GM19035 (cell line): Measurements from ENCODE around the gene LBP.
"Not testable (repeated sequence)": the region's sequence is repeated elsewhere in the genome, so short reads cannot be mapped to it uniquely, and the experiment has no call there.

Source experiments
- ATAC-seq: cut with Tn5 transposase; IDR thresholded peaks from one replicate; pipeline ENCODE4 v1.9.1; 2021; ENCODE audit not compliant: unreplicated experiment

LBP gene

DNA sequence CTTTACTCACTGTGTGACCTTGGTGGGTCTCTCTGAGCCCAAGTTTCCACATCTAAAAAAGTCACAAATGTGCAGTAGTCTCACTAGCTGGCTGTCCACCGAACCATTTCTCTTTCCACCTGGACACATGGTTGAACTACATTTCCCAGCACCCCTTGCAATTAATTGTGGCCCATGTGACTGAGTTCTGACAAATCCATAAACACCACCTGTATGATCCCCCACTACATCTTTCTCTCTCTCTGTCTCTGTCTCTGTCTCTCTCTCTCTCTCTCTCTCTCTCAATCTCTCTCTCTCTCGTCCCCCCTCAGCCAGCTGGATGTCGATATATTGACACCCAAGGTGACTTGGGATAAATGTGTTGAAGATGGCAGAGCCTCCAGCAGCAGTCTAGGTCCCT is 46.1 kb downstream of the LBP start:
- no peak for ATAC-seq

DNA sequence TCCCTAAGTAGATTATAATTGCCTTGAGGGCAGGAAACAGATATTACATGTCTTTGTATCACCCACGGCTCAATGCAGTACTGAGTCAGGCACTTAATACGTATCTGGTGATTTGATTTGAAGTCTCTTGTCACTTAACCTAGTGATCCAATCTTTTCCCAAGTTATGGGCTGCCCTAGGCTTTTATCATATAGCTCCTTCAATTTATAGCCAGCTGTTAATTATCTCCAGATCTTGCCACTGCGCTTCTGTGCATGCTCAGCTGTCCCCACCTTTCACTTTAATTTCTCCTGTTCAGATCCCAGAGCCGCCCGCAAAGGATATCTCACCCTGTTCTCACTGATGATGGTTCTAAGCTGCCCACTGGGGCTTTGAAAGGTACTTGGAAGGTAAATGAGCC is 47.0 kb downstream of the LBP start:
- no peak for ATAC-seq

DNA sequence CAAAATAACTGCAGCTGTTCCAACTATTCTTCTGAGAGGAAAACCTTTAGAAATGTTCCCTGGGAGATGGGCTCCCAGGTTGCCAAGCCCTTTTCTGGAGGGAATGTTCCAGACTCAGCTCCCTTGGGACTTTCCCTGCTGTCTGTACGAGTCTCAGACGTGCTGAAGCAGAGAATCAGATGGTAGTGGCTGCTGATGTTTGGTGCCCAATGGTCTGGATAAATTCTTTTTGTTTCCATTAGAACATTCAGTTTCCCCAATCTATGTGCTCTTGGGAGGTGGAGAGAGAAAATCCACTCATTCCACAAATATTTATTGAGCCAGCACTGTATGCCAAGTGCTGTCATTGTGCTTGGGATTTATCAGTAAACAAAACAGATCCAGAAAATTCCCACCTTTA is 48.9 kb downstream of the LBP start:
- ATAC-seq: no peak

DNA sequence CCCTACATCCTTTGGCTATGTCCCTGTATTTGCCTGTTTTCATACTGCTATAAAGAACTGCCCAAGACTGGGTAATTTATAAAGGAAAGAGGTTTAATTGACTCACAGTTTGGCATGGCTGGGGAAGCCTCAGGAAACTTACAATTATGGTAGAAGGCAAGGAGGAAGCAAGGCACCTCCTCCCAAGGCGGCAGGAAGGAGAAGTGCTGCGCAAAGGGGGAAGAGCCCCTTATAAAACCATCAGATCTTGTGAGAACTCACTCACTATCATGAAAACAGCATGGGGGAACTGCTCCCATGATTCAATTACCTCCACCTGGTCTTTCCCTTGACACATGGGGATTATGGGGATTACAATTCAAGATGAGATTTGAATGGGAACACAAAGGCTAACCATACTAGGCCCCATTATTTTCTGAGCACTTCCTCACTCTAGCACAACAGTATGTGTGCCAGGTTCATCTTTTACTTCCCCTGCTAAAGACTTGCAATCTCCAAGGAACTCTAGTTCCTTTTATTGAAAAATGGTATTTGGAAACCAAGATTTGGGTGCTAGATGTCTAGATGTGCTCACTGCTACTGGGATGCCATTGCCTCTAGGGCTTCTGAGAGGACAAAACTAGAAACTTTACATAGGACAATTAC is 49.6 kb downstream of the LBP start:
- ATAC-seq: not testable (repeated sequence)

DNA sequence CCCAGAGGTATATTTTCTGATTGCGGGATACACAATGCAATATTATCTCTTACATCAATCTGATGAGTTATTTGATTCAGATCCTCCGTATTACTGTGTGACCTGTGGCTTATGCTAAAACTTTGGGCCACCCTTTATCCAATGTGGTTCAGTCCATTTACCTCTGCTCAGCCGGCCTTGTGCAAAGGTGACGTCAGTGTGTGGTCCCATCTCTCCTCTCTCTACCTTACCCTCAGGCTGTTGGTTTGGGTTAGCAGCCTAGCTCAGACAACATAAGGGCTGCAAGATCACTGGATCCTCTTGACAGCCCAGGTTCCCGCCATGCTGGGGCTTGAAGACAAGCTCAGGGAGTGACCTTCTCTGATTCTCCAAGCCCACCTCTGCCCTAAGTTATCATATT is 55.8 kb downstream of the LBP start:
- no peak for ATAC-seq

DNA sequence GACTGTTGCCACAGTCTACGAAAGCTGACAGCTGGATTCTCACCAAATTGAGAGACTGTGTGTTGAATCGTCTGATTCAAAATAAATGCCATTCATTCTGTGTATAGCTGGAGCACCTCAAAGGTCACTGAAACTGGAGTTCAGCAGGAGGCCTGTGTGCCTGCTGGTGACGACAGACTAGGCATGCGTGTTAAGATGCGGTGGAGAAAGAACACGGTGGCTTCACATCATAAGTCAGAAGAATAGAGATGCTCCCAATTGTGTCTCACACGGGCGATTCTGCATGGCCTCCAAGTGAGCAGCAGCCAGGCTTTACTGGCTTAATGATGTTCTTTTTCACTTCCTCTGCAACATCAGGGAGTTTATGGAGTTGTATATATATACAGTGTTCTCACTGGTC is 56.5 kb downstream of the LBP start:
- ATAC-seq: no peak

DNA sequence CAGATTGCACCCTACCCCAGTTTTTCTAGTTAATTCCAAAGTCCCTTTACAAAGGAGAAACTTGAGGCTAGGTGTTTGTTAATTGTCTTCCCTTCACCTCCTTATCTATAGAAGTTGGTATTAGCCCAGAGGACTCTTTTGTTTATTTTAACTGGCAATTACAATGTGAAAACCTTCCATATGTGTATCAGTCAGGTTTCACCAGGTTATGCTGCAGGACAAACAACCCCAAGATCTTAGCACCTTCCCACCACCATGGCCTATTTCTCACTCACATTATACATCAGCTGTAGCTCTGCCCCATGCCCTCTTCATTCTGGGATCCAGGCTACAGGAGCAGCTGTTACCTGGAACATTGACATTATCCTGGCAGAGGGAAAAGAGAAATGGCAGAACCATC is 57.7 kb downstream of the LBP start:
- no peak for ATAC-seq

DNA sequence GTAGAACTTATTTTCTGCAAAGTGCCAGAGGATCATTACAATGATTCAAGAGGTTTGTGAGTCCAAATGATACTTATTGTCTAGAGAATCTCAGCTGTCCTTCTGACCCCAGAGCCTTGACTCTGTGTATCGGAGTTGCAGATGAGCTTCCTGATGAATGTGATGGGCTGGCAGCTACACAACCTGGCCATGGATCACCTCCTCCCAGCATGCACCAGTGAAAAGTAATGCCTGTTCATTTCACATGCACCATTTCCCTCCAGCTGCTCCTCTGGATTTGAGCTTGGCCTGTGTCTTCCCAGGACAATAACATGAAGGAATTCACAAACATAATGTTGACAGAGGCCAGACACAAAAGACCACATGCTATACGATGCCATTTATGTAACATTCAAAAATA is 58.9 kb downstream of the LBP start:
- no peak for ATAC-seq

DNA sequence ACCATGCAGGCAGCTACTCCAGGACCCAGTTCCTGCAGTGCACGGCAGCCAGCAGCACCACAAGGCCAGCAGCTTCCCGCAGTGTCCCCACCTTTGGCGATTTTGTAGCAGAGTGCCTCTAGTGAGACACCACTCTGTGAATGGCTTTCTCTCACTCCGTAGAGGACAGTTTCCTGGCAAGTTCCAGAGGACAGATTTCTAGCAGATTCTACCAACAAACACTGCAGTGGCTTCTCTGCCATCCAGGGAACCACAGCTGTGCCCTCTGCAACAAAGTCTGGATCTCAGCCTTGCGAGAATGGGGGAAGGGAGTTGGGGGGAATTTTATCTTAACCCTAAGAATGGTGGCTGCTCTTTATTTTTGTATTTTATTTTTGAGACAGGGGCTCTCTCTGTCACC is 60.2 kb downstream of the LBP start:
- ATAC-seq: no peak

DNA sequence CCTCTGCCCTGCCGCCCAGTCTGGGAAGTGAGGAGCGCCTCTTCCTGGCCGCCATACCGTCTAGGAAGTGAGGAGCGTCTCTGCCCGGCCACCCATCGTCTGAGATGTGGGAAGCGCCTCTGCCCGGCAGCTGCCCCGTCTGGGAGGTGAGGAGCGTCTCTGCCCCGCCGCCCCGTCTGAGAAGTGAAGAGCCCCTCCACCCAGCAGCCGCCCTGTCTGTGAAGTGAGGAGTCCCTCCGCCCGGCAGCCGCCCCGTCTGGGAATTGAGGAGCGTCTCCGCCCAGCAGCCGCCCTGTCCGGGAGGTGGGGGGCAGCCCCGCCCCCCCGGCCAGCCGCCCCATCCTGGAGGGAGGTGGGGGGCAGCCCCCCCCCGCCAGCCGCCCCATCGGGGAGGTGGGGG is 61.0 kb downstream of the LBP start:
- ATAC-seq: no peak

DNA sequence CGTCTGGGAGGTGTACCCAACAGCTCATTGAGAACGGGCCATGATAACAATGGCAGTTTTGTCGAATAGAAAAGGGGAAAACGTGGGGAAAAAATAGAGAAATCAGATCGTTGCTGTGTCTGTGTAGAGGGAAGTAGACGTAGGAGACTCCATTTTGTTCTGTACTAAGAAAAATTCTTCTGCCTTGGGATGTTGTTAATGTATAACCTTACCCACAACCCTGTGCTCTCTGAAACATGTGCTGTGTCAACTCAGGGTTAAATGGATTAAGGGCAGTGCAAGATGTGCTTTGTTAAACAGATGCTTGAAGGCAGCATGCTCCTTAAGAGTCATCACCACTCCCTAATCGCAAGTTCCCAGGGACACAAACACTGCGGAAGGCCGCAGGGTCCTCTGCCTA is 61.5 kb downstream of the LBP start:
- ATAC-seq: not testable (repeated sequence)

DNA sequence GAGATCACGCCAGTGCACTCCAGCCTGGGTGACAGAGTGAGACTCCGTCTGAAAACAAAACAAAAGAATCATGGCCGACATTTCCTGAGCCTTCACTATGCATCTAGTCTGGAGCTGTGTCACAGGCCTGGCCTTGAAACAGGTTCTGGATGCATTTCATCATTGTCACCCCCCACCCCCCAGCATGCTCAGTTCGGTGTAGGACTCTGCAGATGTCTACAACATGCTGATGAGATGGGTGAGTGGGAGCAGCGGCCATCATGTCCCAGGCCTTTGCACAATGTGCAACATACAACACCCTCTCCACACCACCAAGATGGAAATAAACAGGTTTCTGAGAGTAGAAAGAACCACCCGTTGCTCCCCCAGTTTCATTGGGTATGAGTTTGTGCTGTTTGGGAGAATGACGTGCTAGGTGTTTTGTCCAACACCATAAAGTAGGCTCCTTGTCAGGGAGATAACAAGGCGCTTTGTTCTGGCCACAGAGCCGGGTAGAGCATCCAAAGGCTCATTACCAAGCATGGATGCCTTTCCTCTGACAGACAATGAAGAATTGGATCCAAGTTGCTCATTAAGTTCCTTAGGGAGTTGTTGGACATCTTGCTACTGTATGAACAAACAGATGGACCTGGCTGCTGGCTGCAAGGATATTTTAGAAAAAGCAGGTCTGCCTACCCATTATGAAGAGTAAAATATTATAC is 66.7 kb downstream of the LBP start:
- no peak for ATAC-seq

DNA sequence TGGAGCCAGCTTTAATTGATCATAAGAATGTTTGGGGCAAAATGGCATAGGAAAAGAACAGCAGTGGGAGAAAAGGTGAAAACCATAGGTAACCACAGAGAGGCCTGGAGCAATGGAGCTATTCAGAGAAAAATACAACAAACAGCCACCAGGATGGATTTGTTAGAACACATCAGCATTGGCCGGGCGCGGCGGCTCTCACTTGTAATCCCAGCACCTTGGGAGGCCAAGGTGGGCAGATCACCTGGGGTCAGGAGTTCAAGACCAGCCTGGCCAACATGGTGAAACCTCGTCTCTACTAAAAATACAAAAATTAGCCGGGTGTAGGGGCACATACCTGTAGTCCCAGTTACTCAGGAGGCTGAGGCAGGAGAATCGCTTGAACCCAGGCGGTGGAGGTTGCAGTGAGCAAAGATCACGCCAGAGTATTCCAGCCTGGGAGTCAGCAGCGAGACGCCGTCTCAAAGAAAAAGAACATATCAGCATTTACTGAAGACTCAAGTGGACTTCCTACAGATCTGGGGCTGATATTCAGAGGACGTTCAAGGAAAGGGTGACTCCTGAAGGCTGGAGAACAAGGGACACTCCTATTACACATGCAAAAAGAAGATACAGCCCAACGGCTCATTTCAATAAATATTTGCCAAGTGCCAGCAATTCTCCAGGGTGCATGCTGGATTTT is 68.6 kb downstream of the LBP start:
- no peak for ATAC-seq

DNA sequence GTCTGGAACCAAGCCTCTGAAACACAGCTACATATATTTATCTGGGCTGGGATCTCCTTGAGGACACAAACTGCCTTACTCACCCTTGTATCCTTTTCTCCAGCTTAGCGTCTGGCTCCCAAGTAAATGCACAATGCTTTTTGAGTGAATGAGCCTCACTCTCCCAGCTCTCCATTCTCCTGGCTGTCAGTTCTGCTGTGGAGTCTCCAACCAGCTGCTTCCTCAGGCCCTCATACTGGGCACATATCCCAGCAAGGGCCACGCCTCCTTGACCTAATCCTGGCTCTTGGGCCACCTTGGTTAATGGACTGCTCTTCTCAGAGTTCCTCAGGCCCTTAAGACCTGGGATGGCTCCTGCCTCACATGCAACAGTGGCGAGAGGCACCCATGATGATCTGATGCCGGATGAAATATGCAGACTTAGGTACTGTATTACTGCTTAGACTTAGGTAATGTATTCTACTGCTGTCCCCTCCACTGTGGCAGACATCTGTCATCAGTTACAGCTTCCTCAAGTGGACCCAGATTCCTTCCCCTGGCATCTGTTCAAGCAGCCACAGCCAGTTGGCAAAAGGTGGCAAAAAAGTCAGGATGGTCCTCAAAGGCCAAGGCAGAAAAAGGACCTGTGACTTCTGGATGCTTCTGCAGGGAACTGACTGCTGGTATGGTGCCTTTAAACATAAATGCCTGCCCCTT is 72.4 kb downstream of the LBP start:
- ATAC-seq: no peak

DNA sequence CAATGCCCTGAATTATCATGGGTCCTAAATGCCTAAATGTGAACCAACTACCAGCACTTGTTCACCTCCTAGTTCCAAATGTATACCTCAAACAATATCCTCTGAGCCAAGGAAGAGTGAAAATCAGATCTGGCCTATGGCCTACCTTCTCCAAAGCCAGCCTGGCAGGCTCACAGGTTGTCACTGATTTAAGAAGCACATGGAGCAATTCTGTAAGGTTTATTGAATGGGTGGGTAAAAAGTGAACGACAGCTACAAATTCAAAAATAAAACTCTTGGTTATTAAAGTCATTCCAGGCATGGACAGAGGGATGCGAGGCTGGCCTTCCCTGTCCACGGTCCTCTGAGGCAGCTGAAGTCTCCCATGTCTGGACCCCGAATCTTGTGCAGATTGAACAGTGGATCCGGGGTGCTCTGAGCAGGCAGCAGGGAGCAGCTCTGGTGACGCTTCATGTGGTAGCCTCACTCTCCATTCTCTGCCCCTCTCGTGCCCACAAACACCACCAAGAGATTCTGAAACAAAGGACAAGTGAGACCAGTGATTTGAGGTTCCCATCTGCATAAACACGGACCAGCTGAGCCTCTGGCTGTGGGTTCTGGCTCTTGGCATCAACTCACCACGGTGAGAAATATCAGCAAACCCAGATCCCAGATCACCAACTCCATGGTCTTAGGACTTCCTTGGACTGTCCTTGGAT is 74.3 kb downstream of the LBP start:
- no peak for ATAC-seq

DNA sequence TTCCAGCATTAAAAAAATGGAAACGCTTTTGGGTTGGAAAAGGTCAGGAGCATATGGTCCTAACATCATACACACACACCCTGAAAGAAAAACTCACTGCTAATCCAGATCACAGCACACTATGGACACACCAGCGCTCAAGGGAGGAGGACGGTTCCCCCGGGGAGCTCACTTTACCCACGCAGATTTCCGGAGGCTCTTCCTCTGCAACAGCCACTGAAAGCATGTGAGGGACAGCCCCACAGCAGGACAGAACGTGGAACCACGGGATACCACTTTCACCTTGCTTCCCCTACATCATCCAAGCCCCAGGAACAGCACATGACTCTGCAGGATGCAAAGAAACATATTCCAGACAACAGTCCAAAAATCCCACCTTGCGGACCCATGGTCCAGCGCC is 75.6 kb downstream of the LBP start:
- no peak for ATAC-seq

DNA sequence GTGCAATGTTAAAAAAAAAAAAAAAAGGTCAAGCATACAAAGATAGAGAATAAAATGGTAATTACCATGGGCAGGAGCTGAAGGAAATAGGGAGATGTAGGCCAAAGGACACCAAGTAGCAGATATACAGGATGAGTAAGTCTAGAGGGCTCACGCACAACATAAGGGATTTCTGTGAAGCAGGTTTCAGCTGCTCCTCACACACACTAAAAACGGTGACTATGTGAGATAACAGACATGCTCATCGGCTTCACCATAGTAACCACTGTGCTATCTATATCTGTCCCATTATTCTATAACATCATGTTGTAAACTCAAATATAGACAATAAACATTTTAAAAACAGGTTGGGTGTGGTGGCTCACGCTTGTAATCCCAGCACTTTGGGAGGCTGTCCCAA is 77.3 kb downstream of the LBP start:
- ATAC-seq: no peak

DNA sequence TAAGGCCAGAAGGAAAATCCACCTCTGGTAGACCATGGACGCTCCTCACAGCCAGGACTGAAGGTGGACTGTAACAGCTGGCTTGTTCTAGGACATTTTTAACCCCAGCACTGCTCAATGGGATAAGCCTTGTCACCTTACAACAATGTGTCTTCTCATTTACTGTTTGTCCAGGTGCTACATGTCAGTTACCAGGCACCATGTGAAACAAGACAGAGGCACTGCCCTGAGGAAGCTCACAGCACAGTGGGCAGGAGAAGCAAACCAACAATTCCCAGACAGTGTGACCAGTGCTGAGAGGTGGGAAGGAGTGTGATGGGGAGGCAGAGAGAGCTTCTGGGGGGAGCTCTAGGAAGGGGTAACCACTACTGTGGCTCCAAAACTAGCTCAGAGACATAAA is 78.1 kb downstream of the LBP start:
- no peak for ATAC-seq

DNA sequence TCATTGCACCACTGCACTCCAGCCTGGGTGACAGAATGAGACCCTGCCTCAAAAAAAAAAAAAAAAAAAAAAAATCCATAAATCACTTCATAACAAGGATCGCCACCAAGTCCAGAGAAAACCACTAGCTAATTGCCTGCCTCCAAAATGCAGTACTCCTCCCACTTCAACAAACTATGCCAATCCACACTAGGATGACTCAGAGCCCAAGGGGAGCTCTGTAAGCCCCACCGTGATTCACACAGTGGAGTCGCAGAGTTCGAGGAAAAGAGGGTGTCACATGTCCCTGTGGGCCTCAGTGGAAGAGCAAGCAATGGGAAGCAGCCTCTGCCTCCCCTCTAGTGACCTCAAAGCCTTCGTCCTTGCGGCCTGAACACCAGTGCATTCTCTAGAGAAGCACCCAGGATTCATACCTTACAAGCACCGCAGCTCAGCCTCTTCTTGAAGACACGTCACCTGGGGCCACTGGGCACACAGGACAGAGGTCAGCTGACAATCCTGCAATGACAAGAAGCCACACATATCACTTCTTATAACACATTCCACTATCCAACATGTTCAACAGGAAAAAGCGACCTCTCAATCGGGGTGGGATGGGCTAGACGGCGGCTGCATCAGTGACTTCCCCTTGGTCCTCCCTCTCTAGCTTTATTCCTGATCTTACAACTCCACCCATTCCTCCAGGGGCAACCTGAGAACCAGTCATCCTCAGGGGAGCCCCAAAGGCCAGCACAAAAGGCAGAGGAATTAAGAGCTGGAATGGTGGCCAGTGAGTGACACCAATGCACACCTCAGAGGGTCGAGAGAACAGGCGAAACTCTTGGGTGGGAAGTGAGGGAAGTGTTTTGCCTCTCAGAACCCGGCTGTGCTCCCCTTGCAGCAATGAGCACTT is 80.0 kb downstream of the LBP start:
- no peak for ATAC-seq
